Left lung (tissue), 10 donors: ENCODE measurements around the gene AGAP1. TPM values are rescaled to one million over a fixed set of nuclear protein-coding genes. Genes with fewer than 3 reads are reported as not detected.

Source experiments
- ATAC-seq: fragments of 200-7000 bp; cut with Tn5 transposase; one replicate; pipeline ENCODE4 v1.9.1; 2020; ENCODE audit warnings: moderate library complexity
- DNase-seq, 4 donors: peaks; one replicate each; pipeline ENCODE4 v3.0.0-alpha.2; 2013 to 2020
- H3K27ac ChIP-seq, 2 donors: fragments of 200-600 bp; sonication (generic) in 1 of 2; one replicate each; pipeline versions ENCODE4 v1.5.0 to v1.8.0; 2020 to 2021
- H3K27me3 ChIP-seq, 2 donors: fragments of 200-600 bp; sonication (generic) in 1 of 2; one replicate each; pipeline versions ENCODE4 v1.5.0 to v1.8.0; 2020 to 2021
- H3K36me3 ChIP-seq, 2 donors: fragments of 200-600 bp; sonication (generic) in 1 of 2; one replicate each; pipeline versions ENCODE4 v1.5.0 to v1.8.0; 2020 to 2021
- H3K4me1 ChIP-seq, 2 donors: fragments of 200-600 bp; one replicate each; pipeline ENCODE4 v1.8.0; 2021
- H3K4me3 ChIP-seq, 2 donors: fragments of 200-600 bp; sonication (generic) in 1 of 2; one replicate each; pipeline versions ENCODE4 v1.5.0 to v1.8.0; 2020 to 2021; ENCODE audit warnings: mild to moderate bottlenecking in 1 of 2
- H3K9me3 ChIP-seq, 2 donors: fragments of 200-600 bp; sonication (generic) in 1 of 2; one replicate each; pipeline versions ENCODE4 v1.5.0 to v1.8.0; 2020 to 2021
- CTCF ChIP-seq, 2 donors: fragments of 200-600 bp; sonication (generic) in 1 of 2; IDR thresholded peaks; one replicate each; pipeline versions ENCODE4 v1.5.0 to v1.8.0; 2021; ENCODE audit warnings: antibody characterized with exemption in 2 of 2
- intact Hi-C, 2 donors: fragments of 100-400 bp; cut with DNase I; formaldehyde crosslinking; loops; one replicate each; pipeline versions ENCODE4 v1.11.2 to v1.14.2; 2022
- polyA plus RNA-seq, 6 donors: library from polyadenylated mRNA; unstranded; fragments of 120-200 nt; gene quantifications; one replicate each; pipeline ENCODE4 v1.2.1, GENCODE V29; 2013; ENCODE audit not compliant: insufficient read length in 6 of 6
- total RNA-seq, 2 donors: library from RNA; stranded (reverse); fragmentation: NEBNext Ultra II Directional; extraction: Animal tissue kit (Norgen Biotek cat#: 25700); gene quantifications; one replicate each; pipeline ENCODE4 v1.2.1, GENCODE V29; 2021
- donor health status: DM: no; HTN: yes; CAD: no.
- donor health status: DM: no; HTN: no; CAD: no.

AGAP1 gene
- total and polyA plus RNA-seq, 8 donors, result 13.1 to 25.4 (median 22.4) TPM

- DNase-seq (peak in 1 of 4 donors; percentile 63), ATAC-seq (no peak)
- Histone ChIP-seq H3K27me3 (no peaks in the 10 kb centered on the region), H3K4me1 (no peaks in the 10 kb centered on the region), H3K4me3 (no peak overlapping the region), H3K27ac (no peak overlapping the region), H3K9me3 (no peaks in the 10 kb centered on the region), H3K36me3 (no peaks in the 10 kb centered on the region)
- no peak for TF ChIP-seq CTCF (IDR thresholded peaks at IDR 0.05)
- intact Hi-C loops, result no loop called here
These were observed 591.8 kb downstream of the AGAP1 start for GRCh38 chr2:236085647-236086046.

GRCh38 chr2:236086403-236086970 is 592.6 kb downstream of the AGAP1 start:
- intact Hi-C loops, result no loop called here
- Histone ChIP-seq H3K36me3 (no peaks in the 10 kb centered on the region), H3K4me1 (no peaks in the 10 kb centered on the region), H3K27me3 (no peaks in the 10 kb centered on the region), H3K4me3 (no peak overlapping the region), H3K27ac (no peak overlapping the region), H3K9me3 (no peaks in the 10 kb centered on the region)
- no peak for DNase-seq
- no peak for ATAC-seq
- no peak for TF ChIP-seq CTCF (IDR thresholded peaks at IDR 0.05)

GRCh38 chr2:236086971-236087465 is 593.2 kb downstream of the AGAP1 start:
- TF ChIP-seq CTCF (IDR thresholded peaks at IDR 0.05), result no peak
- Histone ChIP-seq H3K9me3 (no peaks in the 10 kb centered on the region), H3K27ac (no peak overlapping the region), H3K36me3 (no peaks in the 10 kb centered on the region), H3K4me3 (no peak overlapping the region), H3K4me1 (no peaks in the 10 kb centered on the region), H3K27me3 (no peaks in the 10 kb centered on the region)
- ATAC-seq (no peak), DNase-seq (peak in 1 of 4 donors; percentile 26)
- intact Hi-C loops, result no loop called here

- H3K27ac ChIP-seq, result no peak overlapping the region
- H3K36me3 ChIP-seq, result no peaks in the 10 kb centered on the region
- intact Hi-C loops, result no loop called here
- DNase-seq, result no peak
- TF ChIP-seq CTCF (IDR thresholded peaks at IDR 0.05), result no peak
- no peak for ATAC-seq
- H3K4me1 ChIP-seq, result no peaks in the 10 kb centered on the region
- H3K4me3 ChIP-seq, result no peak overlapping the region
- no peaks in the 10 kb centered on the region for H3K9me3 ChIP-seq
- H3K27me3 ChIP-seq, result no peaks in the 10 kb centered on the region
These were observed 594.7 kb downstream of the AGAP1 start for GRCh38 chr2:236088368-236089057.

- TF ChIP-seq CTCF (IDR thresholded peaks at IDR 0.05), result no peak
- Histone ChIP-seq H3K9me3 (no peaks in the 10 kb centered on the region), H3K4me3 (no peak overlapping the region), H3K4me1 (no peaks in the 10 kb centered on the region), H3K36me3 (no peaks in the 10 kb centered on the region), H3K27me3 (no peaks in the 10 kb centered on the region), H3K27ac (no peak overlapping the region)
- intact Hi-C loops, result no loop called here
- ATAC-seq, result no peak
- DNase-seq, result peak in 1 of 4 donors; percentile 39
These were observed 595.6 kb downstream of the AGAP1 start for GRCh38 chr2:236089271-236090026.
